HepG2 (cell line): Measurements from ENCODE around the gene ACADVL. TPM values are rescaled to one million over a fixed set of nuclear protein-coding genes. Genes with fewer than 3 reads are reported as not detected.
A peak's percentile ranks its signal among the peaks of the same experiment; 100 is the strongest.

Experiments used
- DRAP1 ChIP-seq: IDR thresholded peaks from 2 replicates; pipeline ENCODE4 v1.6.1; 2016; ENCODE audit warnings: missing genetic modification reagents, missing compliant biosample characterization
- FOXK2 ChIP-seq: fragments of 450-650 bp; IDR thresholded peaks from 2 replicates; pipeline ENCODE4 v1.6.1; 2016
- IKZF4 ChIP-seq: sonication (generic); formaldehyde crosslinking; IDR thresholded peaks from 2 replicates; pipeline ENCODE4 v1.5.1; 2020; ENCODE audit warnings: borderline replicate concordance, mild to moderate bottlenecking, low read depth, missing genetic modification reagents; ENCODE audit errors: not compliant biosample characterization
- MED8 ChIP-seq: sonication (generic); formaldehyde crosslinking; IDR thresholded peaks from 2 replicates; pipeline ENCODE4 v1.8.1; 2023; ENCODE audit warnings: mild to moderate bottlenecking, missing genetic modification reagents; ENCODE audit not compliant: insufficient replicate concordance
- NFYC ChIP-seq: IDR thresholded peaks from 2 replicates; pipeline ENCODE4 v1.6.1; 2016; ENCODE audit warnings: missing genetic modification reagents, missing compliant biosample characterization
- REST ChIP-seq, 2 experiments: IDR thresholded peaks; 2 replicates each; pipeline ENCODE4 v1.6.1; 2011 to 2012; ENCODE audit warnings: low read length in 2 of 2, borderline replicate concordance in 1 of 2, low read depth in 1 of 2, mild to moderate bottlenecking in 1 of 2, moderate library complexity in 1 of 2
- SAFB2 ChIP-seq: sonication (generic); formaldehyde crosslinking; IDR thresholded peaks from 2 replicates; pipeline ENCODE4 v1.5.1; 2020; ENCODE audit warnings: missing genetic modification reagents, low read depth, mild to moderate bottlenecking, borderline replicate concordance
- TARDBP ChIP-seq: sonication (generic); formaldehyde crosslinking; IDR thresholded peaks from 2 replicates; pipeline ENCODE4 v1.8.0; 2022; ENCODE audit warnings: mild to moderate bottlenecking, missing genetic modification reagents
- TFAP4 ChIP-seq: sonication (generic); IDR thresholded peaks from 2 replicates; pipeline ENCODE4 v1.6.1; 2016; ENCODE audit warnings: low read depth, borderline replicate concordance
- ZFP62 ChIP-seq: sonication (generic); formaldehyde crosslinking; IDR thresholded peaks from 2 replicates; pipeline ENCODE4 v1.4.0; 2020; ENCODE audit warnings: missing genetic modification reagents
- ZIK1 ChIP-seq: sonication (generic); formaldehyde crosslinking; IDR thresholded peaks from 2 replicates; pipeline ENCODE4 v1.5.0; 2020; ENCODE audit warnings: mild to moderate bottlenecking, low read depth, missing genetic modification reagents, borderline replicate concordance
- ZNF230 ChIP-seq: sonication (generic); formaldehyde crosslinking; IDR thresholded peaks from 2 replicates; pipeline ENCODE4 v1.4.0; 2020; ENCODE audit warnings: mild to moderate bottlenecking, missing genetic modification reagents
- ZNF260 ChIP-seq: sonication (generic); formaldehyde crosslinking; IDR thresholded peaks from 2 replicates; pipeline ENCODE4 v1.4.0; 2020; ENCODE audit warnings: missing genetic modification reagents, low read depth, mild to moderate bottlenecking, borderline replicate concordance
- ZNF337 ChIP-seq: sonication (generic); formaldehyde crosslinking; IDR thresholded peaks from 2 replicates; pipeline ENCODE4 v1.5.1; 2020; ENCODE audit warnings: missing genetic modification reagents, low read depth, mild to moderate bottlenecking, borderline replicate concordance
- ZNF446 ChIP-seq: sonication (generic); formaldehyde crosslinking; IDR thresholded peaks from 2 replicates; pipeline ENCODE4 v1.5.0; 2020; ENCODE audit warnings: mild to moderate bottlenecking, missing genetic modification reagents
- ZNF550 ChIP-seq: sonication (generic); formaldehyde crosslinking; IDR thresholded peaks from 2 replicates; pipeline ENCODE4 v1.4.0; 2020; ENCODE audit warnings: mild to moderate bottlenecking, missing genetic modification reagents, borderline replicate concordance
- ZNF567 ChIP-seq: sonication (generic); formaldehyde crosslinking; IDR thresholded peaks from 2 replicates; pipeline ENCODE4 v1.8.1; 2023; ENCODE audit warnings: mild to moderate bottlenecking, missing genetic modification reagents, borderline replicate concordance
- ZNF646 ChIP-seq: sonication (generic); formaldehyde crosslinking; IDR thresholded peaks from 2 replicates; pipeline ENCODE4 v1.9.0; 2021; ENCODE audit warnings: mild to moderate bottlenecking, missing genetic modification reagents
- ZNF83 ChIP-seq: sonication (generic); formaldehyde crosslinking; IDR thresholded peaks from 2 replicates; pipeline ENCODE4 v1.4.0; 2020; ENCODE audit warnings: missing genetic modification reagents, mild to moderate bottlenecking, borderline replicate concordance
- polyA plus RNA-seq, 8 experiments: library from polyadenylated mRNA; depleted of rRNA in 3 of 8; stranded (reverse) in 7 of 8; unstranded in 1 of 8; fragments of >200 nt; fragmentation: Illumina TruSeq in 4 of 8; extraction: Trizol in 4 of 8; gene quantifications; 2 replicates each; pipeline versions ENCODE4 v1.2.1 to v1.2.3, GENCODE V29; 2011 to 2016; ENCODE audit warnings: low read depth in 4 of 8, missing spikeins in 1 of 8, mixed read lengths in 1 of 8; ENCODE audit not compliant: insufficient read depth in 1 of 8
- total RNA-seq, 5 experiments: library from RNA; depleted of rRNA; stranded (reverse); fragments of >200 nt; fragmentation: Illumina TruSeq; extraction: Trizol; gene quantifications; 2 replicates each; pipeline ENCODE4 v1.2.3, GENCODE V29; 2016; ENCODE audit warnings: low read depth in 1 of 5

ACADVL gene
- total and polyA plus RNA-seq, 2 of the 13 experiments (the other 11 are each of a cell fraction or from before 2014, with no cell fraction given): 219 to 412 TPM

GRCh38 chr17:7175330-7175733, 44.4 kb upstream of the ACADVL start (continued):
- TF ChIP-seq REST (IDR thresholded peaks at IDR 0.05; ENCODE audit: borderline replicate concordance in 1 of 2, low read depth in 1 of 2, low read length in 2 of 2): no peak
- no peak for TF ChIP-seq NFYC (CRISPR knock-in tag)
- no peak for TF ChIP-seq IKZF4 (CRISPR knock-in tag)
- TF ChIP-seq DRAP1 (CRISPR knock-in tag): no peak
- TF ChIP-seq TFAP4: no peak
- TF ChIP-seq ZNF337 (CRISPR knock-in tag): no peak
- 0 out of 2 replicates have a peak, but pooled peaks have one; percentile 11 for TF ChIP-seq TARDBP (CRISPR knock-in tag)
- TF ChIP-seq ZFP62 (CRISPR knock-in tag): no peak
- no peak for TF ChIP-seq ZNF446 (CRISPR knock-in tag)
- no peak for TF ChIP-seq ZNF230 (CRISPR knock-in tag)
- 0 out of 2 replicates have a peak, but pooled peaks have one; percentile 12 for TF ChIP-seq FOXK2
- TF ChIP-seq MED8 (CRISPR knock-in tag): no peak
- no peak for TF ChIP-seq ZNF260 (CRISPR knock-in tag)
- peak; percentile 17; the same call in 1 of the 2 replicates for TF ChIP-seq ZNF646 (CRISPR knock-in tag)
- 0 out of 2 replicates have a peak, but pooled peaks have one; percentile 35 for TF ChIP-seq ZNF567
- TF ChIP-seq ZNF83 (CRISPR knock-in tag): 0 out of 2 replicates have a peak, but pooled peaks have one; percentile 65
- TF ChIP-seq SAFB2 (CRISPR knock-in tag): no peak
- TF ChIP-seq ZNF550 (CRISPR knock-in tag): no peak
- TF ChIP-seq ZIK1 (CRISPR knock-in tag): no peak
